GM19463 (cell line): Measurements from ENCODE around the gene ARHGAP18.

ENCODE experiments used
- ATAC-seq: cut with Tn5 transposase; IDR thresholded peaks from one replicate; pipeline ENCODE4 v1.9.1; 2021; ENCODE audit warnings: mild to moderate bottlenecking, moderate library complexity; ENCODE audit not compliant: unreplicated experiment

Gene ARHGAP18

DNA sequence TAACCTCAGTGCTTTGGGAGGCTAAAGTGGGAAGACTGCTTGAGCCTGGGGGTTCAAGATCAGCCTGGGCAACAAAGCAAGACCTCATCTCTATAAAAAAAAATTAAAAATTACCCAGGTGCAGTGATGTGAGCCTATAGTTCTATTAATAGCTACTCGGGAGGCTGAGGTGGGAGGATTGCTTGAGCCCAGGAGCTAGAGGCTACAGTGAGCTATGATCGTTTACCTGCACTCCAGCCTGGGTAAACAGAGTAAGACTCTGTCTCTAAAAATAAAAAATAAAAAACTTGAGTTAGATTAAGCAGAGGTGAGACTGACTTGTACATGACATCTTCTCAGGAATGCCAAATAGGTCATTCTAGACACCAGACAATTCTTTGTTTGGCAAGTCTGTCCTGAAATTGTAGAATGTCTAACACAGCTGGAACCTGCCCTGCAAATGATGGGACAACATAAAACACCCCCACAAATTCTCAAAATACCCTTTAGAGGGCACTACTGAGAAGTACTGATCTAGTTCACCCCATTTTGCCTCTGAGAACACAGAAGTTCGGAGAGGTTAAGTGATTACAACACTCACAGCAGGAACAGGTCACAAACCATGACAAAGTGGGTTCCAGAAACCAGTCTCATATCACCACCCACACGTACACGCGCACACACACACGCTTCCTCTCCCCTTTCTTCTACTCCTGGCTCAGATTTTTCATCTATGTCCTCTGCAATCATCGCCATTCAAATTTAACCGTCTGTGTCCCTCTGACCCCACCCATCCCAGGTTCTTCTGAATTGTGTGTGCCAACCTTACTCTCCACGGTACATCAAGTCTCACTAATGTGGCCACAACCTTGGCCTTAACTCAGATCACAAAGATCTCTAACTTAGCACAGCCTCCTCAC is 38.3 kb downstream of the ARHGAP18 start:
- ATAC-seq: peak; percentile 84

GRCh38 chr6:129670634-129671033 is 39.3 kb downstream of the ARHGAP18 start:
- no peak for ATAC-seq

DNA sequence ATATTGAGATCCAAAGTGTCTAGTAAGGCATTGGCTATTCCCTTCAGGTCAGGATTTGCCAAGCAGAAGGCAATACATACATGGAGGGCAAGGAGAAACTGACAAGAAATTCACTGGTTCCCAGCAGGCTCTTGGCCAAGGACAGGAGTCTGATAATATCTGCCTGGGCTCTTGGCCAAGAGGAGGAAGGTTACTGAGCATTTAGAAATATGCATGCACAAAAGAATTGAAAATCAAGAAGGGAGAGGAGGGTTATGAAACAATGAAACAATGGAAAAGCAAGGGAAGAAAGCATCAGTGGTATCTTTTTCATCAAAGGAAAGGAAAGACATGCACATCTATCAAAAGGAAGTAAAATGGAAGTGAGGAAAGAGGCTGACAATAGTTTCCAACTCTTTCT is 42.4 kb downstream of the ARHGAP18 start:
- ATAC-seq: no peak

DNA sequence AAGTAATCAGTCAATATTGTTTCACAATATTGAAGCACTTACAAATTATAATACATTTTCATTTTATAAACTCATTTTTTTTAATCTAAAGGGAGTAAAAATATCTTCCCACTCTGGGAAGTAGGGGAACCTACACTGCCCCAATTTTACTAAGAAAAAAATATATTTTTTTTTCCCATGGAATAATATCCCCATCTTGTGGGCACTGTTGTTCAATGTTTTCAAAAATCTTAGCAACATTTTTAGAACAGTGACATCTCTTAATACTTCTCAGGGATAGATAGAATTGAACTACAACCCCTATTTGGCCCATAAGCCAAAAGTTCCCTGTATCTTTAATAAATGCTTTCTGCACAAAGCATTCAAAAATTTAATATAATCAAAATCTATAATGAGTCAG is 42.9 kb downstream of the ARHGAP18 start:
- no peak for ATAC-seq

DNA sequence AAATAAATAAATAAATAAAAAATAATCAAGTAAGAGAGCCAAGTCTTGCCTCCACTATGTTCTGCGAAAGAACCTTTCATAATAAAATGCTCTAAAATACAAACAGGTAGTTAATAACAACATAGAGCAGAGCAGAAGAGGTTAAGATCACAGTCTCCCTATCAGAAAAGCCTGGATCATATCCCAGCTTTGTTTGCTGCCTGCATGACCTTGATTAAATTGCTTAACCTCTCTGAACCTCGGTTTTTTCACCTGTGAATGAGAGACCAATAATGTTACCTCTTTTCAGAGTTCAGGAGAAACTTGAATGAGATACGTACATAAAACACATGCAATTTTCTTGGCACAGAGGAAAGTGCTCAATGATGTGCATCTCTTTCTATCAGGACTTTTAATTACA is 44.4 kb downstream of the ARHGAP18 start:
- ATAC-seq: no peak

DNA sequence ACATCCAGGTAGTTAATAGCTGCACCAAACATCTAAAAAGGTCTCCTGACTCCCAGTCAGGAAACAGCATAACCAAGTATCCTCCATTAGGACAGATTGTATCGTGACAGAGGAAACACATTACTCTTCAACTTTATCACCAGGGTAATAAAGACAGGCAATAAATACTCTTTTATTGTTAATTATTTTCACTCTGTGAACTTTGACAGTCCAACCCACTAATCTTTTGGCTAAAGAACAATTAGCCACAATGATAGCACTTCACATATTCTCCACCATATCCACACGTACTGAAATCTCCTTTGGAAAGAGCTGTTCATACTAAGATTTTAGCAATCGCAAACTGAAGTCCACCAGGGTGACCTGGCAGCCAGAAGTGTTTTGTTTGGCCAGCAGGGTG is 46.4 kb downstream of the ARHGAP18 start:
- ATAC-seq: no peak

- ATAC-seq: peak; percentile 73
These were observed 47.0 kb downstream of the ARHGAP18 start for GRCh38 chr6:129662980-129663431.

GRCh38 chr6:129662406-129662766 is 47.6 kb downstream of the ARHGAP18 start:
- ATAC-seq: peak; percentile 74

DNA sequence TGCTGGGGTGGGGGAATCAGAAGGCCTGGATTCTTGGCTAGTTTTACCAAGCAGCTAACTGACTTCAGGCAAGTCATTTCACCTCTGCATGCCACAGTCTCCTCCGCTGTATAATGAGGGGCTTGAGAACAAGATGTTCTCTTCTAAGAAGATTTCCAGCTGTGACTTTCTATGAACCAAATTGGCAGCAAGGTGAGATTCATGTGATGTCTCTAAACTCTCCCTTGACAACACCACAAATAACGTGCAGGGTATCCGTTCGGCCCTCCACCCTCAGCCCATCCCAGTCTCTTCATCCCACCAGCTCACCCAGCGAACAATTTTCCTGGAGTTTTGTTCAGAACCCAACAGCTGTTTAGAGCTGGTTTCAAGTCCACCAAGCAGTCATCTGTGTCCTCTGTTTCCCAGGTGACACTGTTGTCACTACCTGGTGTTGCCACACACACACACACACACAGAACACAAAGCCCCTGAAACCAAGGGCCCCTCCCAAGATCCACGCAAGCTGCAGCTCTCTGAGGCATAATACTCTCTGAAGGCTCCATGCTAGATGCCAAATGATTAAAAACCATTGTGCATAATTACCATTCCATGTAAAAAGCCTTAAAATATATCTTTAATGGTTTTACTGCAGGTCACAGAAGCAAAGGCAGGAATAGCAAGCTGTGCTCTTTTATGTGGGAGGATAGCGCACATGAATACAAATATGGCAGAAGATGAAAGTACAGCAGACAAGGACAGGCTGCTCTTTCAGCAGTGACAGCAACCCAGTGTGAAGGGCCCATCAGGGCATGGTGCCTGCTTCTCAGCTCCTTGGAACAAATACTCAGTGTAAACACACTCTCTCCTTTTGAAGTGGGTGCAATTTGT is 48.2 kb downstream of the ARHGAP18 start:
- ATAC-seq: peak; percentile 29

GRCh38 chr6:129660346-129660676 is 49.7 kb downstream of the ARHGAP18 start:
- no peak for ATAC-seq

DNA sequence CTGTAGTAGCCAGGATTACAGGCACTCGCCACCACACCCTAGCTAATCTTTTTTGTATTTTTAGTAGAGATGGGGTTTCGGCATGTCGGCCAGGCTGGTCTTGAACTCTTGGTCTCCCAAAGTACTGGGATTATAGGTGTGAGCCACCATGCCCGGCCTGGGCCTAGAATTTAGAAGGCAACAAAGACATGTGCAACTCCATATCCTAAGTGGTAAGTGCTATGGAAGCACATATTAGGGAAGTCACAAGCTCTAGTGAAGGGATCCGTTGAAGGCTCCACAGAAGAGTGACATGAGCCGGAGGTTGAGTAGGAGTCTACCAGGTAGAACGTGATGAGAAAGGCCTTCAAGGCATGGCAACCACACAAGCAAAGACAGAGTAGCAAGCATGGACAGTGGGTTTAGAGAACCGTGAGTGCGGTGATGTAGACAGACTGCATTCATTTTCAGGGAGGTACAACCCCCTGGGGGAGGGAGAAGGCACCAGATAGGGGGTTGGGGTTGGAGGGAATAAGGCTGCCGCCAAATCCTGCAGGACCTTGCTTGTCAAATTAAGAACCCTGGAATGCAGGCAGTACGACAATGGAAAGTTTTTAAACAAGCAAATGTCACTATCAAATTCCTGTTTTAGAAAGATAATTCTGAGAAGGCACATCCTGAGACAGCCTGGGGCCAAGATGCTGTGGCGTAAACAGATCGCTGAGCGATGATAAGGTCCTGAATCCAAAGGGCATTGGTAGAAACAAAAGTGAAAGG is 50.2 kb downstream of the ARHGAP18 start:
- no peak for ATAC-seq

DNA sequence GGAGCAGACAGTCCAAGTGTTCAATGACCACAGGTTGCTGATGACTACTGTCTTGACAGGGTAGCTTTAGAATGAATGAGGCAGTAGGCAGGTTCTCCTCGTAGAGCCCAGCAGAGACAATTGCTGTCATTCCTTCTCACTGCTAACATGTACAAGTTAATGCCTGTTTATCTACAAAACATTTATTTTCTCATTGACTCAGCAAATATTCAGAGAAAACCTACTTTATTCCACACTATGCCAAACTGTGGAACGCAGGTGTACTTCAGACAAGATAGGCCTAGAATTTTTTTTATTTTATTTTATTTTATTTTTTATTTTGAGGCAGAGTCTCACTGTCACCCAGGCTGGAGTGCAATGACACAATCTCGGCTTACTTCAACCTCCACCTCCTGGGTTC is 50.8 kb downstream of the ARHGAP18 start:
- ATAC-seq: no peak

DNA sequence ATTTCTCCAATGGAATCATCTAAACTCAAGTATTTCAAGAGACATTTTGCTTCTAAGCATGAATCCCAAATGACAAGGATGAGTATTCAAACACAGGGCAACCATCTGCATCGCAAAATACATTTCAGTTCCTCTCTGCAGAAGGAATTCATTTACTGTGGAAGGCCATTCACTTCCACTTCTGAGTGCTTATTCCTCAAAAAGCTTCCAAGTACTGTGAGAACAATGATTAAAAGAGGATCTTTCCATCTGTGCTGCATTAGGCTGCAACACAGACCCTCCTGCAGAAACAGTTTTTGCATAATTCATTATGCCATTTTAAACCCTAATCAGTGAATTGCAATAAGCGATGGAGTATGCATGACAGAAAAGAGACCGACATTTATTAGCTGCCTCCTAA is 52.5 kb downstream of the ARHGAP18 start:
- no peak for ATAC-seq

DNA sequence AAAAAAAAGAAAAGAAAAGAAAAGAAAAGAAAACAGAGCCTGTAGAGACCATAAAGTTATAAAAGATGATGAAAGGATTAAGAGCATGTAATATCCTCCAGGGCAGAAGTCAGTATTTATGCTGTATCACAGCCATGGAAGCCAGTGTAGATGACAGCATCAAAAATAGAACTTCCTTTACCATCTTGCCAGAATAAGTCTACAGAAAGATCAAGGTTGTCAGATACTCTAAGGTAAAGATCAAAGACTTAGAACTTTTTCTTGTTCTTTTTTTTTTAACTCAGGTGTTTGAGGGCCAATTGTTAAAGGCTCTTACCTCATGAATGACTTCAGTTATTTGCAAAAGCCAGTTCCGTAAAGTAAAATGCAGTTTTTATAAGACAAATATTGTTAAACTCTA is 54.6 kb downstream of the ARHGAP18 start:
- ATAC-seq: no peak

- no peak for ATAC-seq
These were observed 56.2 kb downstream of the ARHGAP18 start for GRCh38 chr6:129653746-129654145.

DNA sequence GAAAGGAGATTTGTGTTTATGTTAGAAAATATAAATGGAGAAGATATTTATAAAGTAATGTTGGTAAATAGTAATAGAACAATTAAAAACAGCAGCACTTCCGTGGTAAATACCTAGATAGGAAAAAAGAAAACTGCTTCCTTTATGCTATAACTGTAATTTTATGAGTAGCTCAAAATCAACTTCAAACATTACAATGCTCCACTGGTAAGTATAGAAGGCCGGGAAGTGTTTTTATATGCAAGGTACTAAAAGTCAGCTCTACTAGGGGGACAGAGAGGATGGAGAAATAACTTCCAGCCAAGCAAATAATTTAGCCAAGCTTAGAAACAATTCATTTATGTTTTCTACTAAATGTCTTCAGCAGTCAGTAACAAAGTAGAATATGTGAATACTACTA is 56.7 kb downstream of the ARHGAP18 start:
- ATAC-seq: no peak

- no peak for ATAC-seq
These were observed 58.7 kb downstream of the ARHGAP18 start for GRCh38 chr6:129651291-129651691.

GRCh38 chr6:129648819-129649491 is 61.0 kb downstream of the ARHGAP18 start:
- no peak for ATAC-seq

- ATAC-seq: peak; percentile 44
These were observed 62.9 kb downstream of the ARHGAP18 start for GRCh38 chr6:129647044-129647443.

- ATAC-seq: peak; percentile 80
These were observed 63.3 kb downstream of the ARHGAP18 start for GRCh38 chr6:129646642-129647041.
